H4 (cell line): ENCODE data around the gene PHLPP2. TPM values are rescaled to one million over a fixed set of nuclear protein-coding genes. Genes with fewer than 3 reads are reported as not detected.

Experiments used
- DNase-seq: peaks from one replicate; pipeline ENCODE4 v3.0.0-alpha.2; 2015; ENCODE audit warnings: low spot score
- total RNA-seq: library from RNA; depleted of rRNA; stranded (reverse); fragments of >200 nt; shearing (Covaris generic); gene quantifications from 2 replicates; pipeline ENCODE4 v1.2.3, GENCODE V29; 2014

Gene PHLPP2
- total RNA-seq, 1 experiment from 2014 or later: 3.8 TPM

- no peak for DNase-seq
Observed at GRCh38 chr16:71669926-71670536, 54.5 kb downstream of the PHLPP2 start.

GRCh38 chr16:71666928-71667707, 57.4 kb downstream of the PHLPP2 start:
- DNase-seq: no peak

- DNase-seq: no peak
Observed at GRCh38 chr16:71666264-71666663, 58.2 kb downstream of the PHLPP2 start.

GRCh38 chr16:71659471-71659870, 65.0 kb downstream of the PHLPP2 start:
- DNase-seq: no peak

- no peak for DNase-seq
Observed at GRCh38 chr16:71658771-71659170, 65.7 kb downstream of the PHLPP2 start.

- no peak for DNase-seq
Observed at GRCh38 chr16:71649704-71650103, 74.8 kb downstream of the PHLPP2 start.

- no peak for DNase-seq
Observed at GRCh38 chr16:71648921-71649320, 75.6 kb downstream of the PHLPP2 start.

GRCh38 chr16:71648162-71648561, 76.3 kb downstream of the PHLPP2 start:
- DNase-seq: no peak

- no peak for DNase-seq
Observed at GRCh38 chr16:71647391-71647790, 77.1 kb downstream of the PHLPP2 start.

- peak; percentile 33 for DNase-seq
Observed at GRCh38 chr16:71645450-71645849, 79.1 kb downstream of the PHLPP2 start.

- DNase-seq: peak; percentile 54
Observed at GRCh38 chr16:71637398-71637797, 87.1 kb downstream of the PHLPP2 start.

- no peak for DNase-seq
Observed at GRCh38 chr16:71635632-71636031, 88.9 kb downstream of the PHLPP2 start.

- DNase-seq: no peak
Observed at GRCh38 chr16:71631776-71632175, 92.7 kb downstream of the PHLPP2 start.

GRCh38 chr16:71630808-71631207, 93.7 kb downstream of the PHLPP2 start:
- DNase-seq: no peak

- DNase-seq: no peak
Observed at GRCh38 chr16:71629278-71630016, 95.1 kb downstream of the PHLPP2 start.

GRCh38 chr16:71628810-71629209, 95.7 kb downstream of the PHLPP2 start:
- DNase-seq: peak; percentile 31

- no peak for DNase-seq
Observed at GRCh38 chr16:71627731-71628181, 96.7 kb downstream of the PHLPP2 start.

GRCh38 chr16:71626858-71627213, 97.7 kb downstream of the PHLPP2 start:
- no peak for DNase-seq

- no peak for DNase-seq
Observed at GRCh38 chr16:71626018-71626857, 98.3 kb downstream of the PHLPP2 start, which contains the start of gene MARVELD3. Gene MARVELD3 (plus strand): TSS chr16:71626184. CDS start chr16:71626230, 46 bp downstream.

GRCh38 chr16:71625113-71625850, 99.2 kb downstream of the PHLPP2 start:
- DNase-seq: no peak

GRCh38 chr16:71623597-71623996, 100.9 kb downstream of the PHLPP2 start:
- no peak for DNase-seq
